ENCODE results near the gene SFMBT2. TPM values are rescaled to one million over a fixed set of nuclear protein-coding genes. Genes with fewer than 3 reads are reported as not detected.

SFMBT2 gene
- total and polyA plus RNA-seq, 2 of the 4 experiments (the other 2 are of a cell fraction), result 0.70 to 1.3 TPM

- H3K14ac ChIP-seq (replicated peaks; ENCODE audit: low read depth, low read length), result no peak overlapping the region
- no peak overlapping the region for H2BK20ac ChIP-seq (ENCODE audit: low read depth, low read length)
- H4K20me1 ChIP-seq (ENCODE audit: insufficient read depth, low read length), result no peaks in the 10 kb centered on the region
- no peak overlapping the region for H3K23ac ChIP-seq (ENCODE audit: low read depth, low read length)
- no peaks in the 10 kb centered on the region for H3K4me1 ChIP-seq (ENCODE audit: control insufficient read depth, insufficient read depth, low read length)
- H3K79me1 ChIP-seq (ENCODE audit: low read depth in 1 of 2, low read length in 2 of 2), result no peaks in the 10 kb centered on the region
- CTCF ChIA-PET, result no interaction called here
- POLR2A ChIA-PET (ENCODE audit: unreplicated experiment), result no interaction called here
- H2BK15ac ChIP-seq (ENCODE audit: low read depth, low read length), result no peak overlapping the region
- H3K36me3 ChIP-seq (ENCODE audit: control insufficient read depth, insufficient read depth, low read length), result no peaks in the 10 kb centered on the region; the same call in 1 of the 2 replicates
- H3K27me3 ChIP-seq (ENCODE audit: control insufficient read depth, insufficient read depth, low read length), result no peaks in the 10 kb centered on the region
- H2AK9ac ChIP-seq (replicated peaks; ENCODE audit: low read depth, low read length, poor library complexity), result no peak overlapping the region
- 70% methylated on average over 3 of the region's 9 CpGs; no CpG with 5 or more reads in 1 of the 2 experiments for WGBS, 2 experiments (ENCODE audit: extremely low coverage in 2 of 2, insufficient read length in 1 of 2)
- dilution Hi-C loops (cut with HindIII; ENCODE audit: low sequenced_read_pairs, unreplicated experiment), result no loop called here
- TF ChIP-seq BHLHE40 (IDR thresholded peaks at IDR 0.05; ENCODE audit: low read depth, low read length) (no peak), CHD1 (IDR thresholded peaks at IDR 0.05; ENCODE audit: low read depth, low read length) (no peak), FOS (IDR thresholded peaks at IDR 0.05; ENCODE audit: low read depth, low read length) (no peak), RAD21 (IDR thresholded peaks at IDR 0.05; ENCODE audit: low read length) (no peak), SMC3 (IDR thresholded peaks at IDR 0.05; ENCODE audit: low read depth, low read length) (no peak), ELK1 (IDR thresholded peaks at IDR 0.05; ENCODE audit: borderline replicate concordance, low read depth, low read length) (no peak), POLR2A (IDR thresholded peaks at IDR 0.05; ENCODE audit: low read depth, low read length) (no peak), NFE2L2 (IDR thresholded peaks at IDR 0.05; ENCODE audit: low read depth, low read length) (no peak), RCOR1 (IDR thresholded peaks at IDR 0.05; ENCODE audit: insufficient replicate concordance, low read length) (no peak), RFX5 (IDR thresholded peaks at IDR 0.05; ENCODE audit: low read depth, low read length) (no peak), CTCF (conservative IDR thresholded peaks at IDR 0.05; ENCODE audit: low read depth, low read length) (no peak), MAFK (IDR thresholded peaks at IDR 0.05; ENCODE audit: low read depth, low read length) (no peak), CEBPB (IDR thresholded peaks at IDR 0.05; ENCODE audit: low read depth, low read length) (no peak), MXI1 (IDR thresholded peaks at IDR 0.05; ENCODE audit: borderline replicate concordance, low read depth, low read length) (no peak), MAZ (IDR thresholded peaks at IDR 0.05; ENCODE audit: borderline replicate concordance, low read depth, low read length) (no peak), USF2 (IDR thresholded peaks at IDR 0.05; ENCODE audit: low read depth, low read length) (no peak)
- intact Hi-C loops (cut with micrococcal nuclease), result no loop called here
- no peak overlapping the region for H2AK5ac ChIP-seq (ENCODE audit: low read depth, low read length)
- H2AFZ ChIP-seq (replicated peaks; ENCODE audit: low read length, poor library complexity), result no peak overlapping the region
- H2BK5ac ChIP-seq (ENCODE audit: low read depth, low read length, poor library complexity, severe bottlenecking), result no peak overlapping the region
- DNase-seq (no peak), ATAC-seq (ENCODE audit: low read depth) (no peak)
- H3K9ac ChIP-seq (ENCODE audit: low read depth, low read length), result no peak overlapping the region
- no peaks in the 10 kb centered on the region for H3K9me1 ChIP-seq (ENCODE audit: insufficient read depth, low read length)
- no peak overlapping the region for H4K5ac ChIP-seq (ENCODE audit: low read depth, low read length)
- no peak overlapping the region for H3K4me2 ChIP-seq (ENCODE audit: low read depth, low read length)
- no peak overlapping the region for H4K8ac ChIP-seq (ENCODE audit: low read depth in 2 of 2, low read length in 2 of 2)
- no peak overlapping the region for H3K27ac ChIP-seq (ENCODE audit: insufficient read depth, low read length)
- H3K4me3 ChIP-seq (ENCODE audit: insufficient read depth, low read depth, low read length), result no peak overlapping the region
- BruUV-seq (replicated peaks), result no TSS peak
- in situ Hi-C loops (cut with MboI; ENCODE audit: low sequenced_read_pairs), result no loop called here
- H3K4ac ChIP-seq (ENCODE audit: low read depth, low read length), result no peak overlapping the region
- no peak overlapping the region for H2BK120ac ChIP-seq (ENCODE audit: low read depth, low read length)
- H3K18ac ChIP-seq (ENCODE audit: low read depth, low read length), result no peak overlapping the region
- H4K91ac ChIP-seq (ENCODE audit: insufficient read depth, low read depth, low read length), result no peak overlapping the region
- no peaks in the 10 kb centered on the region for H3K9me3 ChIP-seq (ENCODE audit: control insufficient read depth, insufficient read depth, low read length)
- H3K56ac ChIP-seq (ENCODE audit: extremely low read depth, insufficient read depth, low read length), result no peak overlapping the region
Measured at GRCh38 chr10:7188456-7189050, 222.3 kb downstream of the SFMBT2 start.

Data from IMR-90 (cell line).